ENCODE results near the gene PHF2. TPM values are rescaled to one million over a fixed set of nuclear protein-coding genes. Genes with fewer than 3 reads are reported as not detected.
A peak's percentile ranks its signal among the peaks of the same experiment; 100 is the strongest.

The PHF2 gene
- total RNA-seq, 1 donor from 2014 or later = 40.3 TPM

- peak; percentile 82 for DNase-seq (ENCODE audit: extremely low spot score, unreplicated experiment)
- TF ChIP-seq CTCF (IDR thresholded peaks at IDR 0.05) = no peak
- H3K27me3 Mint-ChIP-seq (ENCODE audit: unreplicated experiment) = no peaks in the 10 kb centered on the region
- no peak overlapping the region for H3K4me3 Mint-ChIP-seq (ENCODE audit: unreplicated experiment)
- H3K36me3 Mint-ChIP-seq (ENCODE audit: unreplicated experiment) = peaks cover 13% of the 10 kb centered on the region
- H3K4me1 Mint-ChIP-seq (ENCODE audit: unreplicated experiment) = peaks cover 1% of the 10 kb centered on the region
- no peak overlapping the region for H3K27ac Mint-ChIP-seq (ENCODE audit: unreplicated experiment)
- H3K9me3 Mint-ChIP-seq (ENCODE audit: unreplicated experiment) = no peaks in the 10 kb centered on the region
Measured at GRCh38 chr9:93679536-93680442, 103.4 kb downstream of the PHF2 start.

GRCh38 chr9:93680443-93681268 lies 104.3 kb downstream of the PHF2 start:
- H3K36me3 Mint-ChIP-seq (ENCODE audit: unreplicated experiment) = peaks cover 12% of the 10 kb centered on the region
- peaks cover 1% of the 10 kb centered on the region for H3K4me1 Mint-ChIP-seq (ENCODE audit: unreplicated experiment)
- H3K27ac Mint-ChIP-seq (ENCODE audit: unreplicated experiment) = no peak overlapping the region
- no peak for TF ChIP-seq CTCF (IDR thresholded peaks at IDR 0.05)
- H3K27me3 Mint-ChIP-seq (ENCODE audit: unreplicated experiment) = no peaks in the 10 kb centered on the region
- H3K9me3 Mint-ChIP-seq (ENCODE audit: unreplicated experiment) = no peaks in the 10 kb centered on the region
- H3K4me3 Mint-ChIP-seq (ENCODE audit: unreplicated experiment) = no peak overlapping the region
- peak; percentile 82 for DNase-seq (ENCODE audit: extremely low spot score, unreplicated experiment)

GRCh38 chr9:93681269-93682154 lies 105.1 kb downstream of the PHF2 start:
- TF ChIP-seq CTCF (IDR thresholded peaks at IDR 0.05) = no peak
- Mint-ChIP-seq H3K27ac (ENCODE audit: unreplicated experiment) (no peak overlapping the region), H3K36me3 (ENCODE audit: unreplicated experiment) (peaks cover 12% of the 10 kb centered on the region)

GRCh38 chr9:93682155-93682968 lies 106.0 kb downstream of the PHF2 start:
- Mint-ChIP-seq H3K36me3 (ENCODE audit: unreplicated experiment) (peaks cover 11% of the 10 kb centered on the region), H3K27ac (ENCODE audit: unreplicated experiment) (no peak overlapping the region), H3K4me3 (ENCODE audit: unreplicated experiment) (no peak overlapping the region), H3K9me3 (ENCODE audit: unreplicated experiment) (no peaks in the 10 kb centered on the region), H3K4me1 (ENCODE audit: unreplicated experiment) (peaks cover 1% of the 10 kb centered on the region), H3K27me3 (ENCODE audit: unreplicated experiment) (no peaks in the 10 kb centered on the region)
- peak; percentile 87 for DNase-seq (ENCODE audit: extremely low spot score, unreplicated experiment)
- peak; percentile 82 for TF ChIP-seq CTCF (IDR thresholded peaks at IDR 0.05)

More at GRCh38 chr9:93681269-93682154, 105.1 kb downstream of the PHF2 start:
- Mint-ChIP-seq H3K4me1 (ENCODE audit: unreplicated experiment) (peaks cover 1% of the 10 kb centered on the region), H3K9me3 (ENCODE audit: unreplicated experiment) (no peaks in the 10 kb centered on the region), H3K27me3 (ENCODE audit: unreplicated experiment) (no peaks in the 10 kb centered on the region), H3K4me3 (ENCODE audit: unreplicated experiment) (no peak overlapping the region)
- peak; percentile 80 for DNase-seq (ENCODE audit: extremely low spot score, unreplicated experiment)

Data from osteocyte (in vitro differentiated cells).